Parathyroid adenoma (tissue), 2 donors: Measurements from ENCODE around the gene AGAP1.

ENCODE experiments used
- H2AFZ ChIP-seq: fragments of 300-600 bp; sonication (generic); one replicate; pipeline ENCODE4 v1.7.0; 2017; ENCODE audit warnings: antibody characterized with exemption, mild to moderate bottlenecking
- H3K27ac ChIP-seq: fragments of 300-600 bp; sonication (generic); one replicate; pipeline ENCODE4 v1.7.0; 2017
- H3K27me3 ChIP-seq: fragments of 300-600 bp; sonication (generic); one replicate; pipeline ENCODE4 v1.7.0; 2017; ENCODE audit warnings: low read length; ENCODE audit not compliant: control insufficient read depth, insufficient read depth
- H3K36me3 ChIP-seq: fragments of 300-600 bp; sonication (generic); one replicate; pipeline ENCODE4 v1.7.0; 2017; ENCODE audit warnings: low read length; ENCODE audit not compliant: control insufficient read depth, insufficient read depth
- H3K4me1 ChIP-seq: fragments of 300-600 bp; sonication (generic); one replicate; pipeline ENCODE4 v1.7.0; 2017; ENCODE audit warnings: control low read depth
- H3K4me2 ChIP-seq: fragments of 300-600 bp; sonication (generic); one replicate; pipeline ENCODE4 v1.7.0; 2017; ENCODE audit warnings: low read length
- H3K4me3 ChIP-seq: fragments of 300-600 bp; sonication (generic); one replicate; pipeline ENCODE4 v1.7.0; 2017; ENCODE audit warnings: low read depth, low read length
- H3K79me2 ChIP-seq: fragments of 300-600 bp; sonication (generic); one replicate; pipeline ENCODE4 v1.7.0; 2017; ENCODE audit warnings: control low read depth
- H3K9ac ChIP-seq: fragments of 300-600 bp; sonication (generic); one replicate; pipeline ENCODE4 v1.7.0; 2017; ENCODE audit warnings: mild to moderate bottlenecking
- H3K9me3 ChIP-seq: fragments of 300-600 bp; sonication (generic); one replicate; pipeline ENCODE4 v1.7.0; 2017; ENCODE audit warnings: low read length; ENCODE audit not compliant: control insufficient read depth
- CTCF ChIP-seq: fragments of 300-600 bp; sonication (generic); IDR thresholded peaks from one replicate; pipeline ENCODE4 v1.7.0; 2017; ENCODE audit warnings: antibody characterized with exemption, mild to moderate bottlenecking
- donor health status: primary hyperparathyroidism.

Gene AGAP1

GRCh38 chr2:235537587-235537986 lies 43.7 kb downstream of the AGAP1 start:
- H3K79me2 ChIP-seq, result peaks cover 45% of the 10 kb centered on the region
- no peak overlapping the region for H3K9ac ChIP-seq
- no peak overlapping the region for H2AFZ ChIP-seq
- H3K4me2 ChIP-seq, result no peak overlapping the region
- TF ChIP-seq CTCF, result no peak
- H3K27ac ChIP-seq, result no peak overlapping the region
- H3K4me3 ChIP-seq, result no peak overlapping the region
- H3K27me3 ChIP-seq, result no peaks in the 10 kb centered on the region
- H3K9me3 ChIP-seq, result no peaks in the 10 kb centered on the region
- peaks cover 8% of the 10 kb centered on the region for H3K4me1 ChIP-seq
- no peaks in the 10 kb centered on the region for H3K36me3 ChIP-seq

- H3K27ac ChIP-seq, result no peak overlapping the region
- no peak overlapping the region for H3K4me2 ChIP-seq
- TF ChIP-seq CTCF, result no peak
- H2AFZ ChIP-seq, result no peak overlapping the region
- H3K36me3 ChIP-seq, result no peaks in the 10 kb centered on the region
- peaks cover 8% of the 10 kb centered on the region for H3K4me1 ChIP-seq
- no peak overlapping the region for H3K9ac ChIP-seq
- no peaks in the 10 kb centered on the region for H3K9me3 ChIP-seq
- H3K27me3 ChIP-seq, result no peaks in the 10 kb centered on the region
- H3K79me2 ChIP-seq, result peaks cover 40% of the 10 kb centered on the region
- no peak overlapping the region for H3K4me3 ChIP-seq
Observed at GRCh38 chr2:235538144-235538639, 44.3 kb downstream of the AGAP1 start.

GRCh38 chr2:235538981-235539380 lies 45.1 kb downstream of the AGAP1 start:
- Histone ChIP-seq H3K27ac (no peak overlapping the region), H3K79me2 (peaks cover 35% of the 10 kb centered on the region), H3K27me3 (no peaks in the 10 kb centered on the region), H3K4me3 (no peak overlapping the region), H3K36me3 (no peaks in the 10 kb centered on the region), H3K4me2 (no peak overlapping the region), H3K4me1 (peaks cover 8% of the 10 kb centered on the region), H3K9ac (no peak overlapping the region), H2AFZ (no peak overlapping the region), H3K9me3 (no peaks in the 10 kb centered on the region)
- no peak for TF ChIP-seq CTCF

- H3K79me2 ChIP-seq, result peaks cover 29% of the 10 kb centered on the region
- H3K9ac ChIP-seq, result no peak overlapping the region
- H3K27ac ChIP-seq, result no peak overlapping the region
- no peaks in the 10 kb centered on the region for H3K27me3 ChIP-seq
- no peak overlapping the region for H2AFZ ChIP-seq
- no peak overlapping the region for H3K4me2 ChIP-seq
- H3K4me3 ChIP-seq, result no peak overlapping the region
- H3K4me1 ChIP-seq, result peaks cover 4% of the 10 kb centered on the region
- H3K36me3 ChIP-seq, result no peaks in the 10 kb centered on the region
- H3K9me3 ChIP-seq, result no peaks in the 10 kb centered on the region
- TF ChIP-seq CTCF, result no peak
Observed at GRCh38 chr2:235539773-235540172, 45.9 kb downstream of the AGAP1 start.

GRCh38 chr2:235541016-235541415 lies 47.2 kb downstream of the AGAP1 start:
- H3K4me2 ChIP-seq, result no peak overlapping the region
- no peaks in the 10 kb centered on the region for H3K9me3 ChIP-seq
- H3K27me3 ChIP-seq, result no peaks in the 10 kb centered on the region
- H3K4me1 ChIP-seq, result peaks cover 13% of the 10 kb centered on the region
- no peak overlapping the region for H3K27ac ChIP-seq
- H3K36me3 ChIP-seq, result no peaks in the 10 kb centered on the region
- H2AFZ ChIP-seq, result no peak overlapping the region
- H3K9ac ChIP-seq, result no peak overlapping the region
- H3K79me2 ChIP-seq, result peaks cover 22% of the 10 kb centered on the region
- TF ChIP-seq CTCF, result no peak
- H3K4me3 ChIP-seq, result no peak overlapping the region
